Tibial nerve (tissue), 4 donors: ENCODE measurements around the gene CDCA5.

Experiments used
- CTCF ChIP-seq, 5 experiments: fragments of 200-600 bp in 3 of 5; fragments of 450-650 bp in 2 of 5; sonication (generic) in 3 of 5; IDR thresholded peaks; one replicate each; pipeline ENCODE4 v1.5.1; 2016 to 2019; ENCODE audit warnings: antibody characterized with exemption in 5 of 5, mild to moderate bottlenecking in 3 of 5, moderate library complexity in 2 of 5
- EP300 ChIP-seq, 2 donors: sonication (generic); formaldehyde crosslinking; IDR thresholded peaks; one replicate each; pipeline ENCODE4 v1.6.1; 2017; ENCODE audit warnings: antibody characterized with exemption in 2 of 2, mild to moderate bottlenecking in 1 of 2
- POLR2A ChIP-seq, 2 donors: fragments of 450-650 bp; IDR thresholded peaks; one replicate each; pipeline ENCODE4 v1.6.1; 2017; ENCODE audit warnings: antibody characterized with exemption in 2 of 2, mild to moderate bottlenecking in 2 of 2, moderate library complexity in 2 of 2

DNA sequence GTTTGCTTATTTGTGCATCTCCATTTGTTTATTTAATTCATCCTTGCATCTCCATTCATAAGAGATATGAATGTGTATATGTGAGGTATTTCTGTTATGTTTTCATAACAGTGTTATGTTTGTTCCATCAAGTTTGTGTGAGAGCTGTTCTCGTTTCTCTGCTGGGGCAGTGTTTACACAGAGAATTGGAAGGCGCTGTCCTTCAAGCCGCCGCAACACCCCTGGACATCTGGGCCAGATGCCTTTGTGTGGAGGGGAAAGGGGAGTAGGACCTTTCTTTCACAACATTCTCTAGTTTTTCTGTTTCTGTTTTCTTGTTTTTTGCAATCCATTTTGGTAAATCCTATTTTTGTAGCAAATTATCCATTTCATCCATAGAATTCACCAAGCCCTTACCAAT, 20.8 kb upstream of the CDCA5 start:
- TF ChIP-seq CTCF (IDR thresholded peaks at IDR 0.05): no peak
- TF ChIP-seq EP300 (IDR thresholded peaks at IDR 0.05): no peak
- no peak for TF ChIP-seq POLR2A (IDR thresholded peaks at IDR 0.05)
